Heart right ventricle (tissue), 16 donors: Measurements from ENCODE around the gene BLCAP. TPM values are rescaled to one million over a fixed set of nuclear protein-coding genes. Genes with fewer than 3 reads are reported as not detected.

Experiments used
- ATAC-seq, 8 donors: fragments of 200-7000 bp; cut with Tn5 transposase; one replicate each; pipeline ENCODE4 v1.9.1; 2020; ENCODE audit warnings: mild to moderate bottlenecking in 8 of 8, moderate library complexity in 8 of 8, moderate number of reproducible peaks in 1 of 8
- DNase-seq, 2 donors: peaks; one replicate each; pipeline ENCODE4 v3.0.0-alpha.2; 2020
- H3K27ac ChIP-seq, 10 donors: fragments of 200-600 bp; sonication (generic) in 2 of 10; one replicate each; pipeline versions ENCODE4 v1.5.0 to v1.8.0; 2020 to 2022; ENCODE audit warnings: mild to moderate bottlenecking in 3 of 10
- H3K27me3 ChIP-seq, 7 donors: fragments of 200-600 bp; one replicate each; pipeline ENCODE4 v1.8.0; 2021 to 2022; ENCODE audit warnings: mild to moderate bottlenecking in 2 of 7
- H3K36me3 ChIP-seq, 9 donors: fragments of 200-600 bp; sonication (generic) in 1 of 9; one replicate each; pipeline versions ENCODE4 v1.5.0 to v1.8.0; 2020 to 2022; ENCODE audit warnings: mild to moderate bottlenecking in 2 of 9
- H3K4me1 ChIP-seq, 9 donors: fragments of 200-600 bp; sonication (generic) in 1 of 9; one replicate each; pipeline versions ENCODE4 v1.5.0 to v1.8.0; 2020 to 2022; ENCODE audit warnings: mild to moderate bottlenecking in 4 of 9
- H3K4me3 ChIP-seq, 10 donors: fragments of 200-600 bp; sonication (generic) in 2 of 10; one replicate each; pipeline versions ENCODE4 v1.5.0 to v1.8.0; 2020 to 2022; ENCODE audit warnings: mild to moderate bottlenecking in 7 of 10, moderate library complexity in 2 of 10
- H3K9me3 ChIP-seq, 11 donors: fragments of 200-600 bp in 10 of 11; sonication (generic) in 2 of 11; one replicate each; pipeline versions ENCODE4 v1.5.0 to v1.8.0; 2013 to 2022; ENCODE audit warnings: mild to moderate bottlenecking in 2 of 11, control low read depth in 1 of 11, moderate library complexity in 1 of 11
- WGBS, 2 donors: extraction: QIAGEN DNeasy Blood & Tissue Kit; methylation state at CpG; one replicate each; pipeline ENCODE4 v1.1.7; 2013; ENCODE audit warnings: inconsistent platforms in 1 of 2; 5-methylcytosine and 5-hydroxymethylcytosine counted together
- intact Hi-C, 10 donors: fragments of 100-400 bp; cut with DNase I; formaldehyde crosslinking; loops; one replicate each; pipeline versions ENCODE4 v1.11.1 to v1.14.2; 2022
- polyA plus RNA-seq, 2 donors: library from polyadenylated mRNA; stranded (reverse); fragments of 200-250 nt; gene quantifications; one replicate each; pipeline ENCODE4 v1.2.3, GENCODE V29; 2013
- total RNA-seq, 10 donors: library from RNA; stranded (reverse); fragmentation: NEBNext Ultra II Directional in 3 of 10; extraction: Animal tissue kit (Norgen Biotek cat#: 25700) in 3 of 10; gene quantifications; one replicate each; pipeline versions ENCODE4 v1.2.1 to v1.2.4, GENCODE V29; 2021 to 2023
- TF ChIP-seq, protein P1 (sequence below), 9 donors: fragments of 200-600 bp; sonication (generic) in 2 of 9; IDR thresholded peaks; one replicate each; pipeline versions ENCODE4 v1.5.0 to v1.8.0; 2021 to 2022; ENCODE audit warnings: antibody characterized with exemption in 9 of 9, mild to moderate bottlenecking in 5 of 9, moderate library complexity in 1 of 9
- donor health status: Arrhythmogenic right ventricular cardiomyopathy.
- donor health status: ischemic (EF 13 %, LVEDD 7.1; RV severe dilation, severe dysfunction).
- donor health status: healthy with polysubstance abuse.
- donor health status: DM: no; HTN: yes; CAD: no.
- donor health status: DM: no; HTN: no; CAD: no.
- donor health status: ischemic (EF 25% LVEDD 6.9; RV normal size, moderate dysfunction).
- donor health status: ischemic (EF 25% LVEDD 5.7; RV mildly dilated, moderate dysfunction).
- donor health status: healthy.
- donor health status: DM: yes; HTN: yes; CAD: no.
- donor health status: Ischemic cardiomyopathy.
- donor health status: ischemic (EF 35%, LVEDD 5.7; RV mildly dilated, moderate dysfunction).
- donor health status: nonischemic (EF 11% LVEDD 7.7; RV severe dilation, severe dysfunction).
- donor health status: DM: yes; HTN: yes; CAD: no.
- donor health status: PGD.
- donor health status: ischemic (EF 29% LVEDD 5.4; RV normal size, mild dysfunction).
- donor health status: nonischemic (EF 23%, LVEDD 6.1; RV moderate dilation, normal function).

Gene BLCAP
- total and polyA plus RNA-seq, 12 donors, result 66.1 to 106 (median 82.9) TPM

DNA sequence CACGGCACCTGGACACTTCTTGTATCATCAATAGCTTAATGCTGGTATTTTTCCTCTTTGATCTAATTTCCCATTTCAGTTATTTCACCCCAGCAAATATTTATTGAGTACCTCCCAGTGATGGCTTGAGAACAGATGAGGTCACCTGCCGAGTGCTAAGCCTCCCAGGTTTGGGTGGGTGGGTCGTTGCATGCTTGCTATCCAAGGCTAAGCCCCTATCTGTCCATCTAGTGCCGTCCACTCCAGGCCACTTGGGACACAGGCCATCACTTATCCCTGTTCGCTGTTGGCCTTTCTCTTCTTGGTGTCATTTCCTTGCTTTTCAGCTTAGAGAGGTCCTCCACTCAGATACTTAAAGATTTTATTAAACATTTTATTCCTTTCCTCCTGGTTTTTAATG is 17.4 kb downstream of the BLCAP start:
- 87% methylated on average over 5 of the region's 5 CpGs for WGBS, 2 donors
- DNase-seq, result no peak
- H3K36me3 ChIP-seq, result peaks cover 0 to 71% (median 16%) of the 10 kb centered on the region in 9 donors

DNA sequence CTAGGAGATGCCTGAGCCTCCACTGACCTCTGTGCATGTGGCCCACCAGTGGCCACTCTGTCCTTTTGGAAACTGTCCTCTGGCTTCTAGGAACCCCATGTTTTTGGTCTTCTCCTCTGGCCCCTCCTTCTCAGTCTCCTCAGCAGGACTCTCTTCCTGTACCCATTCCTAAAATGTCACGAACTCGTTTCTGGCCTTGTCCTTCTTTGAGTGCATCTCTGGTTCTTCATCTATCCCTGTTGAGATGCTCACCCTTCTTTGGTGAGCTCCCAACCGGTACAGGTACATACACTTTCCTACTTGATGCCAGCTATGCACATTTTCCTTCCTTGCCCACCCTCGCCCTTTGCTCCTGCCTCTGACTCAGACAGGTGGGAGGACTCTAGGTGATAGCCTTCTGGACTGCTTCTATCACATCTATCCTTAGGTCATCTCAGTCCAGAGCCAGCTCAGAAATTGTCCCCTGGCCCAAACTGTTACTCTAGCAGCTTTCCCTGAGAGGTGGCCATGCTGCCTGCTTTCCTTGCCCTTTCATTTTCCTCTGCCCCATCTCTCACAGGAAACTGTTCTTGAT is 21.4 kb downstream of the BLCAP start:
- no peaks in the 10 kb centered on the region for H3K27me3 ChIP-seq
- no peak overlapping the region for H3K27ac ChIP-seq
- ATAC-seq (no peak), DNase-seq (no peak)
- peaks cover 0 to 40% (median 19%) of the 10 kb centered on the region in 9 donors for H3K4me1 ChIP-seq
- no peaks in the 10 kb centered on the region for H3K9me3 ChIP-seq
- WGBS, 2 donors, result 80 to 85% methylated on average over 4 of the region's 4 CpGs
- H3K36me3 ChIP-seq, result peaks cover 0 to 37% (median 0%) of the 10 kb centered on the region in 9 donors
- H3K4me3 ChIP-seq, result no peak overlapping the region
- TF ChIP-seq, protein P1, sequence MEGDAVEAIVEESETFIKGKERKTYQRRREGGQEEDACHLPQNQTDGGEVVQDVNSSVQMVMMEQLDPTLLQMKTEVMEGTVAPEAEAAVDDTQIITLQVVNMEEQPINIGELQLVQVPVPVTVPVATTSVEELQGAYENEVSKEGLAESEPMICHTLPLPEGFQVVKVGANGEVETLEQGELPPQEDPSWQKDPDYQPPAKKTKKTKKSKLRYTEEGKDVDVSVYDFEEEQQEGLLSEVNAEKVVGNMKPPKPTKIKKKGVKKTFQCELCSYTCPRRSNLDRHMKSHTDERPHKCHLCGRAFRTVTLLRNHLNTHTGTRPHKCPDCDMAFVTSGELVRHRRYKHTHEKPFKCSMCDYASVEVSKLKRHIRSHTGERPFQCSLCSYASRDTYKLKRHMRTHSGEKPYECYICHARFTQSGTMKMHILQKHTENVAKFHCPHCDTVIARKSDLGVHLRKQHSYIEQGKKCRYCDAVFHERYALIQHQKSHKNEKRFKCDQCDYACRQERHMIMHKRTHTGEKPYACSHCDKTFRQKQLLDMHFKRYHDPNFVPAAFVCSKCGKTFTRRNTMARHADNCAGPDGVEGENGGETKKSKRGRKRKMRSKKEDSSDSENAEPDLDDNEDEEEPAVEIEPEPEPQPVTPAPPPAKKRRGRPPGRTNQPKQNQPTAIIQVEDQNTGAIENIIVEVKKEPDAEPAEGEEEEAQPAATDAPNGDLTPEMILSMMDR (IDR thresholded peaks at IDR 0.05), result no peak
- intact Hi-C loops, result no loop called here

More for the DNA sequence above, 17.4 kb downstream of the BLCAP start:
- ATAC-seq, result no peak
- no peak overlapping the region for H3K4me3 ChIP-seq
- H3K27me3 ChIP-seq, result no peaks in the 10 kb centered on the region
- TF ChIP-seq, protein P1 (IDR thresholded peaks at IDR 0.05), result no peak
- intact Hi-C loops, result no loop called here
- H3K9me3 ChIP-seq, result no peaks in the 10 kb centered on the region
- H3K4me1 ChIP-seq, result peaks cover 0 to 32% (median 4%) of the 10 kb centered on the region in 9 donors
- H3K27ac ChIP-seq, result no peak overlapping the region

DNA sequence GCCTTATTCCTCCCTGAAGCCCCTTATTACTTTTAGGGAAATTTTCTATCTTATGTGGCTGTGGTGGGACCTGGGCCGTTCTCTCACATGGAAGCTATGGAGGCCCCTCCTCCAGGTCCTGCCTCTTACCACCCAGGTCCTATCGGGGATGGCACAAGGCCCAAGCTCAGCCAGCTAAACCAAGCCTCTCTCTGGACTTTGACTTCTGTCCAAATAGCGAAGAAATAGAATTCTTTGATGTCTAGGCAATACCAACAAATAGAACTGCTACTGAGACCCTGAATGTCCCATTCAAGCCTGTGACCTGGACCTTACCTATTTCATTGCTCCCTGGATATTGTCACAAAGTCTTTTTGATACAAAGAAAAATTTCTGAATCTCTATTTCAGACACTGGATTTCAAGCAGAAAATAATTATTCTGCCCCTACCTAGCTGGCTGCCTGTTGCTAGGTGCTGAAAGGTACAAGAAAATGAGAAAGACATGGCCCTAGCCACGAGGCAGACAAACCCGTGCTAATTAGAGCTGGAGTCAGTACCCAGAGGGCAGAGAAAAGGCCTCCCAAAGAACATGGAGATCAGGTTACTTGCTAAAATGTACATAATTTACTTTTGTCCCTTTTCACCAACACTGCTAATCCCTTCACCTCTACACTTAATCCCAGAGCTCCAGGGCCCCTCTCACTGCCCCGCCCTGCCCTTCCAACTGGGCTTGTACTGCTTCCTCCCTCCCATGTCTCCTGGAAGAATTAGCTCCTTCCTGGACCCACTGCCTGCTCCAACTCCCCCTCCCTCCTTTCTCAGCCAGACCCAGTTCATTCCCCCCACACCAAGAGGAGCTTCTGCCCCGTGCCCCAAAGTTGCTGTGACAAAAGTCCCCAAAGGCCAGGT is 22.2 kb downstream of the BLCAP start:
- 61 to 70% methylated on average over 7 of the region's 7 CpGs for WGBS, 2 donors
- peak in 6 of 8 donors; percentile 13 to 55 (median 36) for ATAC-seq
- peaks cover 0 to 40% (median 19%) of the 10 kb centered on the region in 9 donors for H3K4me1 ChIP-seq
- H3K27me3 ChIP-seq, result no peaks in the 10 kb centered on the region
- TF ChIP-seq, protein P1 (IDR thresholded peaks at IDR 0.05), result no peak
- DNase-seq, result no peak
- H3K4me3 ChIP-seq, result no peak overlapping the region
- peaks cover 0 to 36% (median 0%) of the 10 kb centered on the region in 9 donors for H3K36me3 ChIP-seq
- no peak overlapping the region for H3K27ac ChIP-seq
- intact Hi-C loops, result no loop called here
- H3K9me3 ChIP-seq, result no peaks in the 10 kb centered on the region

DNA sequence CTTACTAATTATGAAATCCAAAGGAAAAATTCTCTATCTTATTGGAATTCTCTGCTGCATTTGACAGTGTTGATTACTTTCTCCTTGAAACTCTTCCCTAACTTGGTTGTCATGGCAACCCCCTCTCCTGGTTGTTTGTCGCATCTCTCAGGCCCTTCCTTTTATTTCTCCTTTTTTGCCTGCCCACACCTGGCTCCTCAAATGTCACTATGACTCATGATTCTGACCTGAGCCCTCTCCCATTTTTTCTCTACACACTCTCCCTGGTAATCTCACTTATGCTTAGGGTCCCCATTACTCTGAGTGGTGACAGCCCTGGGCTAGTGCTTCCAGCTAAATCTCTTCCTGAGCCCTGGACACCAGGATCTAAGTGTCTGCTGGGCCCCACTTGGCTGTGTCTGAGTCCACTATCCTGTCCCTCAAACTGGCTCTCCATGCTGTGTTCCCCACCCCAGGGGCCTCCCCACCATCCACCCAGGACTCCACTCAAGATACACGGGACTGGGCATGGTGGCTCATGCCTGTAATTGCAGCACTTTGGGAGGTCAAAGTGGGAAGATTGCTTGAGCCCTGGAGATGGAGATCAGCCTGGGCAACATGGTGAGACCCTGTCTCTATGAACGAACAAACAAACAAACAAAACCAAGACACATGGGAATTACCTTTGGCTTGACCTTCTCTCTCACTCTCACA is 23.1 kb downstream of the BLCAP start:
- no peaks in the 10 kb centered on the region for H3K9me3 ChIP-seq
- 57 to 74% methylated on average over 3 of the region's 3 CpGs for WGBS, 2 donors
- peak in 3 of 8 donors; percentile 8 to 29 (median 11) for ATAC-seq
- no peak for DNase-seq
- H3K27me3 ChIP-seq, result no peaks in the 10 kb centered on the region
- no peak overlapping the region for H3K27ac ChIP-seq
- intact Hi-C loops, result no loop called here
- peaks cover 0 to 40% (median 19%) of the 10 kb centered on the region in 9 donors for H3K4me1 ChIP-seq
- TF ChIP-seq, protein P1 (IDR thresholded peaks at IDR 0.05), result no peak
- H3K4me3 ChIP-seq, result no peak overlapping the region
- H3K36me3 ChIP-seq, result peaks cover 0 to 32% (median 0%) of the 10 kb centered on the region in 9 donors
